ENCODE results near the gene TMEM163.

The TMEM163 gene

DNA sequence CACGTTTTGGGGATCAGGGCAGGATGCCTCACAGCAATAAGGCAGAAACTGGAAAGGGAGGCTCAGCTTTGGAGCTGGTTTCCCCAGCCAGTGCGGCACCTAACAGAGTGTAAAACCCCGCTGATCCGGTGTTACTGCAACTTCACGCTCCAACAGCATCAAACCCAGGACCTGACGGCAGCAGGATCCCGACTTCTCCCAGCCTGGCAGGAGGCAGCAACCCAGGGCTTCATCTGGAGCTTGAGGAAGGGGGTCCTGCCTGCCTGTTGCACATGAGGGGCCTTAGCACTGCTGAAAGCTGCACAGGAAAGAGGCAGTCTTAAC is 255.1 kb downstream of the TMEM163 start:
- in situ Hi-C loops (cut with HindIII; ENCODE audit: low sequenced_read_pairs): no loop called here
- TF ChIP-seq, protein P1, sequence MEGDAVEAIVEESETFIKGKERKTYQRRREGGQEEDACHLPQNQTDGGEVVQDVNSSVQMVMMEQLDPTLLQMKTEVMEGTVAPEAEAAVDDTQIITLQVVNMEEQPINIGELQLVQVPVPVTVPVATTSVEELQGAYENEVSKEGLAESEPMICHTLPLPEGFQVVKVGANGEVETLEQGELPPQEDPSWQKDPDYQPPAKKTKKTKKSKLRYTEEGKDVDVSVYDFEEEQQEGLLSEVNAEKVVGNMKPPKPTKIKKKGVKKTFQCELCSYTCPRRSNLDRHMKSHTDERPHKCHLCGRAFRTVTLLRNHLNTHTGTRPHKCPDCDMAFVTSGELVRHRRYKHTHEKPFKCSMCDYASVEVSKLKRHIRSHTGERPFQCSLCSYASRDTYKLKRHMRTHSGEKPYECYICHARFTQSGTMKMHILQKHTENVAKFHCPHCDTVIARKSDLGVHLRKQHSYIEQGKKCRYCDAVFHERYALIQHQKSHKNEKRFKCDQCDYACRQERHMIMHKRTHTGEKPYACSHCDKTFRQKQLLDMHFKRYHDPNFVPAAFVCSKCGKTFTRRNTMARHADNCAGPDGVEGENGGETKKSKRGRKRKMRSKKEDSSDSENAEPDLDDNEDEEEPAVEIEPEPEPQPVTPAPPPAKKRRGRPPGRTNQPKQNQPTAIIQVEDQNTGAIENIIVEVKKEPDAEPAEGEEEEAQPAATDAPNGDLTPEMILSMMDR (IDR thresholded peaks at IDR 0.05; ENCODE audit: low read depth, low read length): no peak
- no peak for DNase-seq (ENCODE audit: low read depth, low spot score)
- H3K4me3 ChIP-seq (ENCODE audit: low read depth, low read length): no peak overlapping the region

DNA sequence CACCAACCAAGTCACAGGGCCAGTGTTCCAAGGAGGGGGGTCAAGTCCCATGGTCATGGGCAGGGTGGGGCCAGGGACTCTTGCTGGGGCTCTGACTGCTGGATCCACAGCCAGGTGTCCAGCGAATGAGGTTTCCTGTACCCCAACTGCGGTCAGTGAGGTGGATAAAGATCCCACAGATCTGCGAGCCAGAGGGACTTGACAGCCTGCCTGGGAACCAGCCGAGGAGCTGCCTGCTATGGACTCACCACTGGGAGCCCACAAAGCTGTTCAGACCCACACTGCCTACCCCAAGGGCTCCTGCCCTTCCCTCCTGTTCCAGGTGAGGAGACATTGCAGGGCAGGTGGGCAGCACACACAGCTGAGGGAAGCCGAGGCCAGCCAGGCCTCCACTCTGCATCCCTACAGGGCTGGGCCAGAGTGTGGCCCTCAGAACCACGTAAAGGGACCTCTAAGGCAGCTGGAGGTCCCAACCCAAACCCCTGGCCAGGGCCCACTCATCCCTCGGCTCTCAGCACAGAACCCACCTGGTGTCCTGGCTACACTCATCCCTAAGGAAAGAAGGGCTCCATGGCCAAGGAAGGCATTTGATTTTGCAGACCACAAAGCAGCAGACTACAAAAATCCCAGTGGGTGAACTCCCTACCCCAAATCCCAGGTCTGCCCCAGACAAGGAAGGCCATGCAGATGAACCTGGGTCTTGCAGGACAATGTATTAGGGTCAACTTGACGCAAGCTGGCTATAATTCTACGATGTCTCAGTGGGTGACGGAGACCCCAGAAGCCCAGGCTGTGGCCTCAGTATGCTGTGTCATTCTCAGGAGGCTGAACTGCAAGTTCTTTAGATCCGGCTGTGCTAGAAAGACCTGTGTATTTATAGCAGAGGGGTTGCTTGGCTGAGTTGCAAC is 255.8 kb downstream of the TMEM163 start:
- DNase-seq (ENCODE audit: low read depth, low spot score): no peak
- in situ Hi-C loops (cut with HindIII; ENCODE audit: low sequenced_read_pairs): no loop called here
- TF ChIP-seq, protein P1 (IDR thresholded peaks at IDR 0.05; ENCODE audit: low read depth, low read length): no peak
- no peak overlapping the region for H3K4me3 ChIP-seq (ENCODE audit: low read depth, low read length)

DNA sequence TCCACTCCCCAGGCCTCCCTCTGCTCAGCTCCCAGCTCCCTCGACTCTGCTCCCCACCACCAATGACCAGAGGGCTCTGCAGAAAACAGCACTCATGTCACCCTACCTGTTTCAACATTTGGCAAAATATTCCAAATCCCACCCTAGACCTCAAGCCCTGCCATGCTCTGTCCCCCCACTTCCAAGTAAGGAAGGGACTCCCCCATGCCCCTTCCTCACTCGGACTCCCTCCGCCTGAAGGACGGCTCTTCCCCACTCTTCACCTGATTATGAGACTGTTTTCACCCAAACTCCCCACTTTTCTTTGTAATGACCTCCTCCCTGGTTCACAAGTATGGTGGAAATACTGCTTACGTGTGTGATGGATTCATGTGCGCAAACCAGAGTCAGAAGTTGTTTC is 256.5 kb downstream of the TMEM163 start:
- no peak for DNase-seq (ENCODE audit: low read depth, low spot score)
- in situ Hi-C loops (cut with HindIII; ENCODE audit: low sequenced_read_pairs): no loop called here

DNA sequence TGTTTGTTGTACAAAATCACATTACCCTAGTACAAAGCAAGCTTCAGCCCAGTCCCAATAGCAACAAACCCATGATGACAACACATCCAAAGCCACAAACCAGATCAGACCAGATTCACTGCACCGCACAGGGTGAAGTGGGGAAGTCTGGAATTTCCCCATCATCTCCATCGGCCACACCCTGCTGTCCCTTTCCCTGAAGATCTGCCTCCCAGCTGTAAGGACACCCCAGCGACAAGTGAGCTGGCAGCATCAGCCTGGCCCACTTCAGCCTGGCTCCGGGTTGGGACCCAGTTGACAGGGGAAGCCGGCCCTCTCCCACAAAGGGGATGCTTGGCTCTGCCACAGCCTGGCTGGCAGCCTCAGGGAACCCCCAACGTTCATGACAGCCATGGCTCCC is 257.3 kb downstream of the TMEM163 start:
- in situ Hi-C loops (cut with HindIII; ENCODE audit: low sequenced_read_pairs): no loop called here
- no peak for DNase-seq (ENCODE audit: low read depth, low spot score)
- TF ChIP-seq, protein P1 (IDR thresholded peaks at IDR 0.05; ENCODE audit: low read depth, low read length): no peak
- H3K4me3 ChIP-seq (ENCODE audit: low read depth, low read length): no peak overlapping the region

More for the DNA sequence above, 256.5 kb downstream of the TMEM163 start:
- H3K4me3 ChIP-seq (ENCODE audit: low read depth, low read length): no peak overlapping the region
- TF ChIP-seq, protein P1 (IDR thresholded peaks at IDR 0.05; ENCODE audit: low read depth, low read length): no peak

DNA sequence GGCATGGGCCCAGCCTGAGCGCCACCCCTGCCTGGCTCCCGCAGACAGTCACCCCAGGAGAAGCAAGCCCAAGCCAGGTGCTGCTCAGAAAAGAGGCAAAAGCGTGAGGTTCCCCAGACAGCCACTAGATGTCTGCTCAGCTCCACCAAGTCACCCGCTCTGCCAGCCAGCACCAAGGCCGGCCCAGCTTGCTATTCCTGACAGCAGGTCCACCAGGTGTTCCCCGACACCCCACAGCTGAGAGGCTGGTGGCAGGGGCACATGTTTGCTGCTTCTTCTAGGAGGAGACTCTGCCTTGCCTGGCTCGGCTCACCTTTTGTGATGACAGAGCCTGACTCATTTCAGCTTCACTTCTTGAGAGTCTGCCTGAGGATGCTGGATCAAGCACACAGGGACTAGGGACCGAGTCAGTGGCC is 258.2 kb downstream of the TMEM163 start:
- DNase-seq (ENCODE audit: low read depth, low spot score): peak; percentile 53
- TF ChIP-seq, protein P1 (IDR thresholded peaks at IDR 0.05; ENCODE audit: low read depth, low read length): peak; percentile 65
- in situ Hi-C loops (cut with HindIII; ENCODE audit: low sequenced_read_pairs): no loop called here
- no peak overlapping the region for H3K4me3 ChIP-seq (ENCODE audit: low read depth, low read length)

DNA sequence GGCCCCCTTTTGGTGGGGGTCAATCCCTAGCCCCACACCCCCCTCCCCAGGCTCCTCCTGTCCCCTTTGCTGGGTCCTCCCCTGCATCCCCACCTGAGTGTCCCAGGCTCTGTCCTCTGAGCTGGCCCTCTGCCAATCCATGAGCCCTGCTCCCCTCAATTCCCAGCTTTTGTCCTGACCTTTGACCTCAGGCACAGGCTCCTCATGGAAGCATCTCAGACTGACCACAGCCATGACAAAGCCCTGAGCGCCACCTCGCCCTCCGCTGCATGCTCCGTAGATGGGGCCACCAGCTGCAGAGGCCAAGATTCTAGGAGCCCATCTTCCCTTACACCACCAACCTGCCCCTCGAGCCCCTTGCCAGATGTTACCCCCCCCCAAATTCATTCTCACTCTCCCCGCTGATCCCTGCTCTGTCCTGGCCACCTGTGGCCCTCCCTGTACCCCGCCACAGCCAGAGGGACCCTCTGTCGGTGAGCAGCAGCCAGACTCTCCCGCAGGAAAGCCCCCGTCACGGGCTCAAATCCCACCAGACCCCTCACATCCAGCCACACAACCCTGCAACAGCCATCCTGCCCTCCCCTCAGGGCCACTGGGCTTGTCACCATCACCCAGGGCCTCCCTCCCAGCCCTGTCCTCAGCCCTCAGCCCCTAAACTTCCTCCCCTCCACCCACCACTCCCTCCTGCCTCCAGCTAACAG is 258.9 kb downstream of the TMEM163 start:
- no peak overlapping the region for H3K4me3 ChIP-seq (ENCODE audit: low read depth, low read length)
- TF ChIP-seq, protein P1 (IDR thresholded peaks at IDR 0.05; ENCODE audit: low read depth, low read length): no peak
- no peak for DNase-seq (ENCODE audit: low read depth, low spot score)
- in situ Hi-C loops (cut with HindIII; ENCODE audit: low sequenced_read_pairs): no loop called here
